ENCODE data around the gene TKTL2. TPM values are rescaled to one million over a fixed set of nuclear protein-coding genes. Genes with fewer than 3 reads are reported as not detected.

The TKTL2 gene
- total RNA-seq, 1 donor from 2014 or later: 0.11 TPM

DNA sequence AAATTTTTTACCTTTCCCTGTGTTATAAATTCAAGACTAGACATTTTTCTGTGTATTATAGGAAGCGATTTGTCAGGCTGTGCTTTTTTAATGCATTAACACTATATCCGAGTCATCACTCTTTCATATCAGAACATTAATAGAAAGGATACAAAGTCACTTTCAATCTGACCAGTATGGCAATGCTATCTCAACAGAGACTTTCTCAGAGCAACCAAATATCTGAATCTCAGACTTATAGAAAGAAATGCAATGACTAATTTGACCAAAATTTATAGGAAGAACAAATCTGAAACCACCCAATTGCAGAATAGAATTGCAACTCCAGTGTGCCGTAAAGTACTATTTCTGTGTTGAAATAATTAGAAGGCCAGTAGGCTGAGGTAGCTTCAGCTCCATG lies 473 bp upstream of the TKTL2 start:
- CTCF ChIA-PET: no interaction called here
- Mint-ChIP-seq H3K9me3 (no peaks in the 10 kb centered on the region), H3K4me3 (no peak overlapping the region), H3K27me3 (peaks cover 7% of the 10 kb centered on the region), H3K4me1 (no peaks in the 10 kb centered on the region), H3K36me3 (ENCODE audit: low read depth) (no peaks in the 10 kb centered on the region), H3K27ac (no peak overlapping the region)
- no peak for ATAC-seq (ENCODE audit: low read depth)
- intact Hi-C loops (cut with micrococcal nuclease): no loop called here
- POLR2A ChIA-PET: no interaction called here
- DNase-seq: no peak
- TF ChIP-seq, protein P1, sequence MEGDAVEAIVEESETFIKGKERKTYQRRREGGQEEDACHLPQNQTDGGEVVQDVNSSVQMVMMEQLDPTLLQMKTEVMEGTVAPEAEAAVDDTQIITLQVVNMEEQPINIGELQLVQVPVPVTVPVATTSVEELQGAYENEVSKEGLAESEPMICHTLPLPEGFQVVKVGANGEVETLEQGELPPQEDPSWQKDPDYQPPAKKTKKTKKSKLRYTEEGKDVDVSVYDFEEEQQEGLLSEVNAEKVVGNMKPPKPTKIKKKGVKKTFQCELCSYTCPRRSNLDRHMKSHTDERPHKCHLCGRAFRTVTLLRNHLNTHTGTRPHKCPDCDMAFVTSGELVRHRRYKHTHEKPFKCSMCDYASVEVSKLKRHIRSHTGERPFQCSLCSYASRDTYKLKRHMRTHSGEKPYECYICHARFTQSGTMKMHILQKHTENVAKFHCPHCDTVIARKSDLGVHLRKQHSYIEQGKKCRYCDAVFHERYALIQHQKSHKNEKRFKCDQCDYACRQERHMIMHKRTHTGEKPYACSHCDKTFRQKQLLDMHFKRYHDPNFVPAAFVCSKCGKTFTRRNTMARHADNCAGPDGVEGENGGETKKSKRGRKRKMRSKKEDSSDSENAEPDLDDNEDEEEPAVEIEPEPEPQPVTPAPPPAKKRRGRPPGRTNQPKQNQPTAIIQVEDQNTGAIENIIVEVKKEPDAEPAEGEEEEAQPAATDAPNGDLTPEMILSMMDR (IDR thresholded peaks at IDR 0.05): no peak

DNA sequence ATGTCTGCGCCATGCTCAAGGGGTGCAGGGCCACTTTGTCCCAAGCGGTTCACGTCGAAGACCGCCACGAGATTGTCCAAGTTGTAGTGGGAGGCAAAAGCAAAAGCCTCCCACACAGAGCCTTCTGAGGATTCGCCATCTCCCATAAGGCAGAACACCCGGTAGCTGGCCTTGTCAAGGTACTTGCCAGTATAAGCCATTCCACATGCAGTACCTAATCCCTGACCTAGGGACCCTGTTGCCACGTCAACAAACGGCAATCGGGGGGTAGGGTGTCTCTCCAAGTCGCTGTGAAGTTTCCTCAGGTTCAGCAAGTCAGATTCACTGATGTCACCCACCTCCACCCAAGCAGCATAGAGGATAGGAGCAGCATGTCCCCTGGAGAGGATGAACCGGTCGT lies 424 bp downstream of the TKTL2 start:
- intact Hi-C loops (cut with micrococcal nuclease): no loop called here
- ATAC-seq (ENCODE audit: low read depth): no peak
- ChIA-PET CTCF (no interaction called here), POLR2A (no interaction called here)
- H3K36me3 Mint-ChIP-seq (ENCODE audit: low read depth): no peaks in the 10 kb centered on the region
- DNase-seq: no peak
- H3K4me3 Mint-ChIP-seq: no peak overlapping the region
- no peak overlapping the region for H3K27ac Mint-ChIP-seq
- H3K9me3 Mint-ChIP-seq: no peaks in the 10 kb centered on the region
- TF ChIP-seq, protein P1 (IDR thresholded peaks at IDR 0.05): no peak
- no peaks in the 10 kb centered on the region for H3K4me1 Mint-ChIP-seq
- peaks cover 7% of the 10 kb centered on the region for H3K27me3 Mint-ChIP-seq

DNA sequence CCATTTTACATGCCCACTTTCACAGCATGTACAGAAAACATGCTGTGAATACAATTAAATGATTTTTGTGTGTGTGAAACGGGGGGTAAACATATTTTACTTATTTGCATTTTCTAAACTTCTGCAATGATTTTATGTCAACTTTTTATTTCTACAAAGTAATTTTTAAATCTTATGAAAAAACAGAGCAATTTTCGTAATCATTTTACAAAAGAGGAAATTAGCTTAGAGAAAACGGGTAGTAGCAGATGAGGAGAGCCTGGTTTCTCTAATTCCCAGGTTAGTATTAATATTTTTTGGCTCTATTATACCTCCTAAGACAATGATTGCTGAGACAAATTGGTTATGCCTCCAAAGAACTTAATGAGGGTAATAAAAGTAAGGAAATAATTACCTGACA lies 3.2 kb downstream of the TKTL2 start:
- POLR2A ChIA-PET: no interaction called here
- intact Hi-C loops (cut with micrococcal nuclease): no loop called here
- no peak for ATAC-seq (ENCODE audit: low read depth)
- Mint-ChIP-seq H3K27ac (no peak overlapping the region), H3K9me3 (no peaks in the 10 kb centered on the region), H3K27me3 (peaks cover 7% of the 10 kb centered on the region), H3K4me3 (no peak overlapping the region), H3K4me1 (no peaks in the 10 kb centered on the region), H3K36me3 (ENCODE audit: low read depth) (no peaks in the 10 kb centered on the region)
- CTCF ChIA-PET: no interaction called here
- no peak for DNase-seq
- TF ChIP-seq, protein P1 (IDR thresholded peaks at IDR 0.05): no peak

DNA sequence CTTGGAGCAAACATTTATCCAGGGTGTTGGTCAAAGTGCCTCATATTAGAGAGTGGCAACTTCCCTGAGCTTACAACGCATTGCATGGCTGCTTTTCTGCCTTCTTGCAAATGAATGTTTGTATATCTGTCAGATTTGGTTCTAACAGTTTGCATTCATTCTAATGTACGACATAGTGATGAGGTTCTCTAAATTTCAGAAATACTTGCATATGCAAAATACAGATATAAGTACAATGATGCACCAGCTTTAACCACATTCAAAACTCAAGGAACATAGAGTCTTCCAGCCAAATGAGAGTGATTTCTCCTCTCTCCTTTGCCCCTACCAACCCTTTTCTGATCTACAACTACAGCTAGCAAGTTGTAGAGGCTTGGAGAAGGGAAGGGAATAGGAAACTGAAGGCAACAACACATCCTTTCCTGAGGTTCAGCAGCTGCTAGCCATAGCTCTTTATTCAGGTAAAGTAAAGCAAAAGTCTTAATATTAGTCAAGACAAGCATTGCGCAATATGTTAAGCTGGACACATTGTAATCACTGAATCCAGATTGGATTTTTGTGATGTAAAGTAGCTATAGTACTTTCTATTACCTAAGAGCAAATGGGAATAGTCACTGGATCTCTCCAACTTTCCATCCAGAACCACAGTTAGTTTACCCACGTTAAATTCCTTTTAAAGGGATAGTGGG lies 6.3 kb downstream of the TKTL2 start:
- DNase-seq: no peak
- H3K4me3 Mint-ChIP-seq: no peak overlapping the region
- no peak overlapping the region for H3K27ac Mint-ChIP-seq
- TF ChIP-seq, protein P1 (IDR thresholded peaks at IDR 0.05): no peak
- peaks cover 11% of the 10 kb centered on the region for H3K27me3 Mint-ChIP-seq
- ATAC-seq (ENCODE audit: low read depth): no peak
- POLR2A ChIA-PET: no interaction called here
- H3K4me1 Mint-ChIP-seq: no peaks in the 10 kb centered on the region
- no peaks in the 10 kb centered on the region for H3K36me3 Mint-ChIP-seq (ENCODE audit: low read depth)
- CTCF ChIA-PET: no interaction called here
- no peaks in the 10 kb centered on the region for H3K9me3 Mint-ChIP-seq
- intact Hi-C loops (cut with micrococcal nuclease): no loop called here

DNA sequence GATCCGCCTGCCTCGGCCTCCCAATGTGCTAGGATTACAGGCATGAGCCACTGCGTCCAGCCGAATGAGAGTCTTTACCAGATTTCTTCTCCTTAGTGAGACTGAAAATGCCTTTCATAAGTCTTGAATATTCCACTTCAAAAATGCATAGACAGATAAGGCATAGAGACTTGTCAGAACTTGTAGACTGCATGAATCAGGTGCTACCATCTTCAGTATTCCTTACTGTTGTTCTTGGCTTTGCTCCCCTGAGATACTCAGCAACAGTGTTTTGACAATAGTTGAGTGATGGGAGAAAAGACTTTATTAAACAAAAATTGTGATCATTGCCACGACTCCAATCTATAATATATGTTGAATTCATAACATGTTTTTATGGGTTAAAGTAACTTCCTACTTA lies 11.0 kb downstream of the TKTL2 start:
- Mint-ChIP-seq H3K9me3 (no peaks in the 10 kb centered on the region), H3K36me3 (ENCODE audit: low read depth) (no peaks in the 10 kb centered on the region), H3K27ac (no peak overlapping the region), H3K4me1 (no peaks in the 10 kb centered on the region), H3K27me3 (peaks cover 14% of the 10 kb centered on the region), H3K4me3 (no peak overlapping the region)
- DNase-seq (no peak), ATAC-seq (ENCODE audit: low read depth) (no peak)
- intact Hi-C loops (cut with micrococcal nuclease): no loop called here
- TF ChIP-seq, protein P1 (IDR thresholded peaks at IDR 0.05): no peak
- ChIA-PET CTCF (no interaction called here), POLR2A (no interaction called here)
